ENCODE measurements around the gene VPS16.

GRCh38 chr20:2878515-2878914, 38.0 kb downstream of the VPS16 start:
- TF ChIP-seq CTCF (IDR thresholded peaks at IDR 0.05; ENCODE audit: low read depth, low read length, missing input control): no peak
- no peak for TF ChIP-seq REST (IDR thresholded peaks at IDR 0.05)
- TF ChIP-seq RXRA (IDR thresholded peaks at IDR 0.05): no peak
- no peak for TF ChIP-seq TAF1 (conservative IDR thresholded peaks at IDR 0.05)
- no peak for TF ChIP-seq ATF3 (IDR thresholded peaks at IDR 0.05)
- TF ChIP-seq ZBTB33 (IDR thresholded peaks at IDR 0.05): no peak
- no peak for TF ChIP-seq MAX (IDR thresholded peaks at IDR 0.05)
- TF ChIP-seq RAD21 (IDR thresholded peaks at IDR 0.05): no peak
- no peak for TF ChIP-seq YY1 (IDR thresholded peaks at IDR 0.05)
- no peak for TF ChIP-seq EGR1 (IDR thresholded peaks at IDR 0.05; ENCODE audit: low read depth in 2 of 2)
- no peak for TF ChIP-seq FOXA1 (IDR thresholded peaks at IDR 0.05)
- TF ChIP-seq HNF4G (IDR thresholded peaks at IDR 0.05): no peak
- no peak for TF ChIP-seq GABPA (IDR thresholded peaks at IDR 0.05 in 1 of 2, conservative IDR thresholded peaks at IDR 0.05 in 1 of 2)
- no peak for TF ChIP-seq HNF4A (conservative IDR thresholded peaks at IDR 0.05)
